HuH-7 (cell line): ENCODE results near the gene FBXW12.

Experiments
- DNase-seq: peaks from one replicate; pipeline ENCODE4 v3.0.0; 2011; ENCODE audit warnings: low spot score

Gene FBXW12

GRCh38 chr3:48435774-48436476 is 63.9 kb downstream of the FBXW12 start:
- DNase-seq, result peak; percentile 92

- DNase-seq, result no peak
Measured at GRCh38 chr3:48436477-48436787, 64.4 kb downstream of the FBXW12 start.

GRCh38 chr3:48436855-48437254 is 64.8 kb downstream of the FBXW12 start:
- DNase-seq, result no peak

DNA sequence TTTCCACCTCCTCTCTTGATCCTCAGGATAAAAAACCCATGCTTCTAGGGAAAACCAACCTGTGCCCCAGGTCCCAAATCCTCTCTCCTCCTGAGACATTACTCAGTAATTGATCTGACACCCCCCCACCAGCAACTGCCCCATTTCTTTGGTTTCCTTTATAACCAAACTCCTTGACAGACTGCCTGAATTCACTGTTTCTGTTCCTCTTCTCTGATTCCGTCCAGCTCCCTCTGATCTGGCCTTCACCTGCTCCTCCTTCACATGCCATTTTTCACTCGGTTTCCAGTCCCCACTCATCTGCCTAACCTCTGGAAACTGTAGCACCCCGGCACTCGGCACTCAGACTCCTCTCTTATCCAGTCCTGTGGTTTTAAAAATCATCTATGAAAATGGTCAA is 65.8 kb downstream of the FBXW12 start:
- no peak for DNase-seq

GRCh38 chr3:48439820-48440589 is 68.0 kb downstream of the FBXW12 start, which contains the start of the genes CCDC51 and TMA7:
CCDC51 (minus strand) TSS chr3:48440119; CDS start chr3:48435128, 4,991 bp downstream.
TMA7 (plus strand) TSS chr3:48440257; CDS start chr3:48440297, 40 bp downstream.
- peak; percentile 99 for DNase-seq

DNA sequence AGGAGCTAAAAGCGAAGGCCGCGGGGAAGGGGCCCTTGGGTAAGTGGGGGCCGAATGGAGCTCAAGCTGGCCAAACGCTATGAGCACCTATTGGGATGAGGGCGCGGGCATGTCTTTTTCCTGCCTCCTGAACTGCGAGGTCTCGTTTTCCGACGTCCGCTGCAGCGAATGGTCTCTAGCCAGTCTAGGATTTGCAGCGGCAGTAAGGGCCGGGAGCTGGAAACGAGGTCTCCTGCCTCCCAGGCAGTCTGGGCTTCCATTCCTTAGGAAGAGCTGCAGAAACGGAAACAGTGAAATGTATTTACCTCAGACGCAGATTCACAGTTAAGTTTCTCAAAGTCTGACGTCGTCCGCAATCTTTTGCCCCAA is 68.6 kb downstream of the FBXW12 start:
- DNase-seq, result peak; percentile 17

GRCh38 chr3:48441940-48442339 is 69.9 kb downstream of the FBXW12 start:
- DNase-seq, result no peak
